Measurements from ENCODE around the gene RPL13A. TPM values are rescaled to one million over a fixed set of nuclear protein-coding genes. Genes with fewer than 3 reads are reported as not detected.

RPL13A gene
- total RNA-seq, 1 donor from 2014 or later: 1,820 TPM

GRCh38 chr19:49453013-49453756, 34.2 kb upstream of the RPL13A start, which contains the start of gene ALDH16A1:
Gene ALDH16A1, plus strand, starts transcription at chr19:49453225. Its CDS starts 107 bp downstream, at chr19:49453332.
- Histone ChIP-seq H3K36me3 (peaks cover 14% of the 10 kb centered on the region), H3K4me3 (peak within 1 kb of the TSS; percentile 71), H3K9me3 (no peaks in the 10 kb centered on the region), H3K4me1 (peaks cover 33% of the 10 kb centered on the region), H3K27me3 (ENCODE audit: low read depth) (no peaks in the 10 kb centered on the region), H3K27ac (peak within 1 kb of the TSS; percentile 96)
- DNase-seq (peak; percentile 99), ATAC-seq (peak; percentile 95)
- no peak for TF ChIP-seq CTCF (IDR thresholded peaks at IDR 0.05)
- intact Hi-C loops (cut with DNase I): no loop called here

DNA sequence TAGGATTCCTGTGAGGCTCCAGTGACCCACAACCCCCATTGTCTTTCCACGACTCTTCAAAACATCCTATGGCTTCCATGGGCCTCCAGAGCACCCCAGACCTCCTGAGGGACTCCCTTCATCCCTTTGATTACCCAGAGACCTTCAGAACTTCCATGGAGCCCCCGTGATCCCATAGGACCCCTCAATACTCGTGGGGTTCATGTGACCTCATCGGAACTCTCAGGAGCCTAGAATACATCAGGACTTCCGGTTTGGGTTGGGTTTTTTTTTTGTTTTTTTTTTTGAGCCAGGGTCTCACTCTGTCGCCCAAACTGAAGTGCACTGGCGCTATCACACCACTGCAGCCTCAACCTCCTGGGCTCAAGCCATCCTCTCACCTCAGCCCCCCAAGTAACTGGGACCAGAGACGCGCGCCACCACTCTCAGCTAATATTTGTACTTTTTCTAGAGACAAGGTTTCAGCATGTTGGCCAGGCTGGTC, 33.6 kb upstream of the RPL13A start:
- ATAC-seq (no peak), DNase-seq (no peak)
- no peak for TF ChIP-seq CTCF (IDR thresholded peaks at IDR 0.05)
- H3K27ac ChIP-seq: peak overlapping the region; percentile 96
- peaks cover 9% of the 10 kb centered on the region for H3K36me3 ChIP-seq
- H3K9me3 ChIP-seq: no peaks in the 10 kb centered on the region
- H3K27me3 ChIP-seq (ENCODE audit: low read depth): no peaks in the 10 kb centered on the region
- peaks cover 37% of the 10 kb centered on the region for H3K4me1 ChIP-seq
- intact Hi-C loops (cut with DNase I): no loop called here
- H3K4me3 ChIP-seq: peak overlapping the region; percentile 67

- Histone ChIP-seq H3K27ac (peak overlapping the region; percentile 52), H3K27me3 (ENCODE audit: low read depth) (no peaks in the 10 kb centered on the region), H3K9me3 (no peaks in the 10 kb centered on the region), H3K4me3 (no peak overlapping the region), H3K36me3 (peaks cover 21% of the 10 kb centered on the region), H3K4me1 (peaks cover 28% of the 10 kb centered on the region)
- TF ChIP-seq CTCF (IDR thresholded peaks at IDR 0.05): no peak
- no peak for DNase-seq
- ATAC-seq: no peak
- intact Hi-C loops (cut with DNase I): no loop called here
Measured at GRCh38 chr19:49455773-49456172, 31.6 kb upstream of the RPL13A start.

DNA sequence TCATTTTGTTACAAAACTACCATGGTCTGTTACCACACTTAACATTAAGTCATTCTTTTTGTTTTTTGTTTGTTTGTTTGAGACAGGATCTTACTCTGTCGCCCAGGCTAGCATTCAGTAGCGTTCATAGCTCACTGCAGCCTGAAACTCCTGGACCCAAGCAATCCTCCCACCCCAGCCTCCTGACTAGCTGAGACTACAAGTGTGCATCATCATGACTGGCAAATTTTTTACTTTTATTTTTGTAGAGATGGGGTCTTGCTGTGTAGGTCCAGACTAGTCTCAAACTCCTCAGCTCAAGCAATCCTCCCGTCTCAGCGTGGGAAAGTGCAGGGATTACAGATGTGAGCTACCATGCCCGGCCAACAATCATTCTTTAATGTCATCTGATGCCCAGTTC, 31.1 kb upstream of the RPL13A start:
- H3K27ac ChIP-seq: peak overlapping the region; percentile 52
- H3K36me3 ChIP-seq: peaks cover 21% of the 10 kb centered on the region
- no peak overlapping the region for H3K4me3 ChIP-seq
- DNase-seq (no peak), ATAC-seq (no peak)
- intact Hi-C loops (cut with DNase I): no loop called here
- TF ChIP-seq CTCF (IDR thresholded peaks at IDR 0.05): no peak
- no peaks in the 10 kb centered on the region for H3K9me3 ChIP-seq
- peaks cover 26% of the 10 kb centered on the region for H3K4me1 ChIP-seq
- H3K27me3 ChIP-seq (ENCODE audit: low read depth): no peaks in the 10 kb centered on the region

DNA sequence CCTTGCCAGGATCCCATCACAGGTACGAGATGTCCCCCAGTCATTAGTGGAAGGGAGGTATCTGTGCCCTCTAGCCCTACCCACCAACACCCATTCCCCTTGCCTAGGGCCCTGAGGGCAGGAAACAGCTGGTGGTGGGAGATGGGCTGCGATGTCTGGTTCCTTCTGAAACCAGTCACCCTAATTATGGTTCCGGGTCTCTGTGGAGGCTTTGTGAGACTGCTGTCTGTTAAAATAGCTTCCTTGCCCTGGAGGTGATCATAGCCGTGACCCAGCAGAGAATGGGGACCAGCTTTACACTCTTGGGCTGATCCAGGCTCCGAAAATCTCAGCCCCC, 28.9 kb upstream of the RPL13A start:
- DNase-seq: no peak
- Histone ChIP-seq H3K27me3 (ENCODE audit: low read depth) (no peaks in the 10 kb centered on the region), H3K9me3 (no peaks in the 10 kb centered on the region), H3K4me1 (peaks cover 22% of the 10 kb centered on the region), H3K36me3 (peaks cover 33% of the 10 kb centered on the region), H3K27ac (peak overlapping the region; percentile 71), H3K4me3 (no peak overlapping the region)
- TF ChIP-seq CTCF (IDR thresholded peaks at IDR 0.05): no peak
- no peak for ATAC-seq
- intact Hi-C loops (cut with DNase I): no loop called here

Data from lower lobe of right lung (tissue), 2 donors.